Neural cell (in vitro differentiated cells): ENCODE results near the gene SRSF5. TPM values are rescaled to one million over a fixed set of nuclear protein-coding genes. Genes with fewer than 3 reads are reported as not detected.

ENCODE experiments used
- H2AFZ ChIP-seq: fragments of 200-600, 300-800 bp; sonication (generic), shearing (Covaris generic); 2 replicates; pipeline ENCODE4 v1.6.0; 2014; ENCODE audit warnings: low read depth, mild to moderate bottlenecking, antibody characterized with exemption, low read length, moderate library complexity
- H3F3A ChIP-seq: fragments of 200-600 bp; shearing (Covaris generic); 2 replicates; pipeline ENCODE4 v1.6.1; 2016; ENCODE audit warnings: mild to moderate bottlenecking, moderate library complexity, mixed read lengths, antibody characterized with exemption, low read length; ENCODE audit not compliant: insufficient read depth, poor library complexity, severe bottlenecking
- H3K27ac ChIP-seq: fragments of 200-600, 300-800 bp; sonication (generic), shearing (Covaris generic); 2 replicates; pipeline ENCODE4 v1.5.1; 2014; ENCODE audit warnings: mild to moderate bottlenecking, low read length, moderate library complexity
- H3K27me3 ChIP-seq: fragments of 300-800, 200-600 bp; sonication (generic), shearing (Covaris generic); 2 replicates; pipeline ENCODE4 v1.6.0; 2014; ENCODE audit warnings: mild to moderate bottlenecking, low read depth, low read length, moderate library complexity; ENCODE audit not compliant: insufficient read depth
- H3K36me3 ChIP-seq: fragments of 300-800, 200-600 bp; sonication (generic), shearing (Covaris generic); 2 replicates; pipeline ENCODE4 v1.5.1; 2014; ENCODE audit warnings: mild to moderate bottlenecking, antibody characterized with exemption, low read length, moderate library complexity; ENCODE audit not compliant: insufficient read depth
- H3K4me2 ChIP-seq: fragments of 300-800, 200-600 bp; sonication (generic), shearing (Covaris generic); 2 replicates; pipeline ENCODE4 v1.6.0; 2014; ENCODE audit warnings: mild to moderate bottlenecking, low read length
- H3K4me3 ChIP-seq: fragments of 300-800, 200-600 bp; sonication (generic), shearing (Covaris generic); 2 replicates; pipeline ENCODE4 v1.5.1; 2014; ENCODE audit warnings: mild to moderate bottlenecking, low read length, moderate library complexity
- H3K79me2 ChIP-seq: fragments of 200-600 bp; shearing (Covaris generic); replicated peaks from 2 replicates; pipeline ENCODE4 v1.6.0; 2014; ENCODE audit warnings: mild to moderate bottlenecking, low read length, moderate library complexity; ENCODE audit not compliant: insufficient read depth
- H3K9ac ChIP-seq: fragments of 300-800, 200-600 bp; sonication (generic), shearing (Covaris generic); 2 replicates; pipeline ENCODE4 v1.6.1; 2016; ENCODE audit warnings: mild to moderate bottlenecking, low read length, mixed read lengths
- H3K9me2 ChIP-seq: fragments of 200-600 bp; shearing (Covaris generic); 2 replicates; pipeline ENCODE4 v1.6.1; 2016; ENCODE audit warnings: mild to moderate bottlenecking, low read length, mixed read lengths; ENCODE audit not compliant: insufficient read depth
- H3K9me3 ChIP-seq: fragments of 200-600, 300-800 bp; sonication (generic), shearing (Covaris generic); 2 replicates; pipeline ENCODE4 v1.6.1; 2016; ENCODE audit warnings: mild to moderate bottlenecking, mixed run types, low read length, moderate library complexity, mixed read lengths
- H4K20me1 ChIP-seq: fragments of 200-600 bp; shearing (Covaris generic); 2 replicates; pipeline ENCODE4 v1.6.1; 2016; ENCODE audit warnings: mild to moderate bottlenecking, mixed run types; ENCODE audit not compliant: insufficient read depth
- CTCF ChIP-seq: fragments of 450-650 bp; IDR thresholded peaks from 2 replicates; pipeline ENCODE4 v1.5.1; 2014; ENCODE audit warnings: antibody characterized with exemption, mild to moderate bottlenecking, moderate library complexity; ENCODE audit not compliant: poor library complexity, severe bottlenecking
- EP300 ChIP-seq: fragments of 450-650 bp; conservative IDR thresholded peaks from 2 replicates; pipeline ENCODE4 v1.6.1; 2014; ENCODE audit warnings: antibody characterized with exemption, mild to moderate bottlenecking, moderate library complexity; ENCODE audit not compliant: poor library complexity, severe bottlenecking
- EZH2 ChIP-seq: fragments of 200-600, 300-800 bp; shearing (Covaris generic), sonication (generic); IDR thresholded peaks from 2 replicates; pipeline ENCODE4 v1.6.1; 2014; ENCODE audit warnings: antibody characterized with exemption, low read length, borderline replicate concordance, mild to moderate bottlenecking; ENCODE audit not compliant: insufficient read depth, poor library complexity, severe bottlenecking
- MXI1 ChIP-seq: fragments of 450-650 bp; conservative IDR thresholded peaks from 2 replicates; pipeline ENCODE4 v1.6.1; 2014; ENCODE audit warnings: antibody characterized with exemption, mild to moderate bottlenecking; ENCODE audit not compliant: poor library complexity, severe bottlenecking
- POLR2AphosphoS5 ChIP-seq: IDR thresholded peaks from 2 replicates; pipeline ENCODE4 v1.6.1; 2012
- RAD21 ChIP-seq: fragments of 450-650 bp; conservative IDR thresholded peaks from 2 replicates; pipeline ENCODE4 v1.6.1; 2014; ENCODE audit warnings: antibody characterized with exemption, mild to moderate bottlenecking, moderate library complexity
- REST ChIP-seq: IDR thresholded peaks from 2 replicates; pipeline ENCODE4 v1.6.1; 2012; ENCODE audit warnings: borderline replicate concordance
- SMC3 ChIP-seq: fragments of 450-650 bp; conservative IDR thresholded peaks from 2 replicates; pipeline ENCODE4 v1.6.1; 2014; ENCODE audit warnings: antibody characterized with exemption, mild to moderate bottlenecking, moderate library complexity; ENCODE audit not compliant: poor library complexity
- TAF1 ChIP-seq: IDR thresholded peaks from 2 replicates; pipeline ENCODE4 v1.6.1; 2012; ENCODE audit warnings: low read depth
- polyA plus RNA-seq: library from polyadenylated mRNA; depleted of rRNA; stranded (reverse); fragments of >200 nt; gene quantifications from 2 replicates; pipeline ENCODE4 v1.2.3, GENCODE V29; 2014

The SRSF5 gene
- polyA plus RNA-seq, 1 donor from 2014 or later = 1,017 TPM

- Histone ChIP-seq H3K27me3 (no peaks in the 10 kb centered on the region), H3K9ac (peak overlapping the region; percentile 100), H3K27ac (peak overlapping the region; percentile 100), H2AFZ (peak overlapping the region; percentile 91), H3K36me3 (peaks cover 26% of the 10 kb centered on the region), H4K20me1 (no peaks in the 10 kb centered on the region), H3K9me2 (no peaks in the 10 kb centered on the region), H3K4me3 (peak overlapping the region; percentile 93), H3K9me3 (no peaks in the 10 kb centered on the region), H3K4me2 (peak overlapping the region; percentile 100), H3F3A (no peaks in the 10 kb centered on the region), H3K79me2 (peaks cover 23% of the 10 kb centered on the region)
- TF ChIP-seq REST = peak; percentile 91
- peak; percentile 57 for TF ChIP-seq MXI1
- TF ChIP-seq TAF1 = peak; percentile 94
- TF ChIP-seq EP300 = peak; percentile 55
- no peak for TF ChIP-seq RAD21
- TF ChIP-seq POLR2AphosphoS5 = peak; percentile 96
- TF ChIP-seq CTCF = no peak
- TF ChIP-seq EZH2 = no peak
- peak; percentile 25 for TF ChIP-seq SMC3
Measured at GRCh38 chr14:69767369-69767999, 542 bp downstream of the SRSF5 start.

- H3K9ac ChIP-seq = peak overlapping the region; percentile 100
- H3K36me3 ChIP-seq = peaks cover 26% of the 10 kb centered on the region
- H3K9me2 ChIP-seq = no peaks in the 10 kb centered on the region
- H3K27me3 ChIP-seq = no peaks in the 10 kb centered on the region
- peak overlapping the region; percentile 93 for H3K4me3 ChIP-seq
- H3K4me2 ChIP-seq = peak overlapping the region; percentile 100
- H4K20me1 ChIP-seq = no peaks in the 10 kb centered on the region
- no peak overlapping the region for H3K27ac ChIP-seq
- no peak overlapping the region for H2AFZ ChIP-seq
- no peaks in the 10 kb centered on the region for H3F3A ChIP-seq
- no peaks in the 10 kb centered on the region for H3K9me3 ChIP-seq
- TF ChIP-seq POLR2AphosphoS5 (no peak), RAD21 (no peak), EZH2 (no peak), MXI1 (no peak), TAF1 (no peak), CTCF (no peak), REST (no peak), SMC3 (no peak), EP300 (no peak)
- H3K79me2 ChIP-seq = peaks cover 23% of the 10 kb centered on the region
Measured at GRCh38 chr14:69768873-69769272, 1.9 kb downstream of the SRSF5 start.
